PC-9 (cell line): ENCODE data around the gene NR6A1. TPM values are rescaled to one million over a fixed set of nuclear protein-coding genes. Genes with fewer than 3 reads are reported as not detected.

Source experiments
- BruUV-seq: library from RNA; stranded (reverse); fragments of 400-500 nt; replicated peaks from 2 replicates; lab custom pipeline; 2021; lab: Mats Ljungman, UMichigan
- CTCF ChIA-PET: fragments of 300-600 bp; sonication (Branson Sonifier 250); formaldehyde crosslinking; loops from one replicate; lab custom pipeline; 2022; ENCODE audit warnings: antibody characterized with exemption; lab: Charles Lee
- POLR2A ChIA-PET: fragments of 300-600 bp; sonication (Branson Sonifier 250); formaldehyde crosslinking; loops from one replicate; lab custom pipeline; 2022; ENCODE audit warnings: antibody characterized with exemption; ENCODE audit not compliant: unreplicated experiment; lab: Charles Lee
- DNase-seq, 2 experiments: peaks; one replicate each; pipeline versions ENCODE4 v3.0.0 to v3.0.0-alpha.2; 2015 to 2022; ENCODE audit warnings: mixed read lengths in 1 of 2
- H2AFZ ChIP-seq: fragments of 200-600 bp; sonication (generic); 2 replicates; pipeline ENCODE4 v1.8.1; 2017; ENCODE audit warnings: antibody characterized with exemption
- H3F3A ChIP-seq: fragments of 200-600 bp; sonication (generic); 2 replicates; pipeline ENCODE4 v1.8.1; 2017; ENCODE audit warnings: antibody characterized with exemption, mild to moderate bottlenecking, low read depth; ENCODE audit not compliant: insufficient read depth
- H3K27ac ChIP-seq: fragments of 200-600 bp; sonication (generic); 2 replicates; pipeline ENCODE4 v1.6.1; 2016; ENCODE audit warnings: mixed run types
- H3K27me3 ChIP-seq: fragments of 200-600 bp; sonication (generic); 2 replicates; pipeline ENCODE4 v1.6.1; 2016; ENCODE audit warnings: low read depth, mixed run types; ENCODE audit not compliant: insufficient read depth
- H3K36me3 ChIP-seq: fragments of 200-600 bp; sonication (generic); 2 replicates; pipeline ENCODE4 v1.6.1; 2016; ENCODE audit warnings: low read depth, mixed run types
- H3K4me1 ChIP-seq: fragments of 200-600 bp; sonication (generic); replicated peaks from 2 replicates; pipeline ENCODE4 v1.6.1; 2016; ENCODE audit warnings: mixed run types; ENCODE audit not compliant: insufficient read depth
- H3K4me2 ChIP-seq: fragments of 200-600 bp; sonication (generic); 2 replicates; pipeline ENCODE4 v1.6.1; 2017; ENCODE audit warnings: mixed run types
- H3K4me3 ChIP-seq: fragments of 200-600 bp; sonication (generic); 2 replicates; pipeline ENCODE4 v1.6.1; 2016; ENCODE audit warnings: mixed run types
- H3K79me2 ChIP-seq: fragments of 200-600 bp; sonication (generic); 2 replicates; pipeline ENCODE4 v1.6.1; 2017; ENCODE audit warnings: low read depth, mixed run types
- H3K9me2 ChIP-seq: fragments of 200-600 bp; sonication (generic); 2 replicates; pipeline ENCODE4 v1.8.1; 2017; ENCODE audit warnings: mild to moderate bottlenecking; ENCODE audit not compliant: insufficient read depth
- H3K9me3 ChIP-seq: fragments of 200-600 bp; sonication (generic); 2 replicates; pipeline ENCODE4 v1.8.1; 2016; ENCODE audit warnings: low read depth; ENCODE audit not compliant: insufficient read depth
- H4K20me1 ChIP-seq: fragments of 200-600 bp; sonication (generic); 2 replicates; pipeline ENCODE4 v1.8.1; 2017; ENCODE audit not compliant: insufficient read depth
- EZH2 ChIP-seq: fragments of 200-600 bp; sonication (generic); IDR thresholded peaks from 2 replicates; pipeline ENCODE4 v1.8.0; 2017; ENCODE audit warnings: antibody characterized with exemption, low read depth
- intact Hi-C: fragments of 100-400 bp; cut with micrococcal nuclease; formaldehyde crosslinking; loops from one replicate; pipeline ENCODE4 v1.10.0; 2022; ENCODE audit not compliant: unreplicated experiment
- total RNA-seq: library from RNA; stranded (reverse); gene quantifications from 2 replicates; pipeline ENCODE4 v1.2.3, GENCODE V29; 2021
- TF ChIP-seq, protein P1 (sequence below): fragments of 200-600 bp; sonication (generic); conservative IDR thresholded peaks from 2 replicates; pipeline ENCODE4 v1.6.1; 2017; ENCODE audit warnings: mixed run types, antibody characterized with exemption, mild to moderate bottlenecking, moderate library complexity

The NR6A1 gene
- total RNA-seq, 1 experiment from 2014 or later, result 13.0 TPM

DNA sequence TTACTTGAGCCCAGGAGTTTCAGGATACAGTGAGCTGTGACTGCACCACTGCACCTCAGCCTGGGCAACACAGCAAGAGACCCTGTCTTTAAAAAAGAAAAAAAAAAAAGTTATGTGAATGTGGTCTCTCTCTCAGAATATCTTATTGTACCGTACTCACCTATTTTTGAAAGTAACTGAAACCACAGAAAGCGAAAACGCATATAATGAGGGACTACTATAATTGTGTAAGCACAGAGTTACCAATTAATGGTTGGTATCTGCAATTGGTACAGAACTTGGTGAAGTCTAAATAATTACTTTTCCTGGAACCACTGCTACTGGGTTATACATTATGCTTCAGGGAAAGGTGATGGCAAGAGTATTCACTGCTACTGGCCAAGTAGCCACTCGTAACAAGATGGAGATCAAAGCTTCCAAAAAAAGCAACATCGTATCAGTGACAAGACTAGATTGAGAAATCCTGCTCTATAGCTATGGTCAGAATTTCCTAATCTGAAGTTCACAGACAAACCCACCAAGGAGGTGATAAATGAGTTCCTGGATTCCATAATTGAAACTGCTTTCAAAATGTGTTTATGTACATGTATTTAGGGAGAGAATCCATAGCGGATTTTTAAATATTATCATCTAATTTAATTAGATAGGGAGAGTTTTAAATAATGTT, 82.7 kb downstream of the NR6A1 start:
- Histone ChIP-seq H3K4me2 (no peak overlapping the region), H3K4me3 (no peak overlapping the region), H3K27ac (no peak overlapping the region), H2AFZ (no peak overlapping the region), H3K9me3 (no peaks in the 10 kb centered on the region), H3F3A (peaks cover 19% of the 10 kb centered on the region), H3K36me3 (no peaks in the 10 kb centered on the region; the same call in 1 of the 2 replicates), H3K9me2 (no peaks in the 10 kb centered on the region), H3K79me2 (peaks cover 33% of the 10 kb centered on the region), H3K4me1 (peaks cover 5% of the 10 kb centered on the region; the same call in 1 of the 2 replicates), H3K27me3 (no peaks in the 10 kb centered on the region), H4K20me1 (no peaks in the 10 kb centered on the region; the same call in 1 of the 2 replicates)
- ChIA-PET POLR2A (interaction anchor here (0.6 to 0.7 kb wide), 2 partner anchors 26 to 30 kb away, joined by 7 read pairs; no protein-coding TSS in a partner anchor), CTCF (no interaction called here)
- no TSS peak for BruUV-seq
- TF ChIP-seq, protein P1, sequence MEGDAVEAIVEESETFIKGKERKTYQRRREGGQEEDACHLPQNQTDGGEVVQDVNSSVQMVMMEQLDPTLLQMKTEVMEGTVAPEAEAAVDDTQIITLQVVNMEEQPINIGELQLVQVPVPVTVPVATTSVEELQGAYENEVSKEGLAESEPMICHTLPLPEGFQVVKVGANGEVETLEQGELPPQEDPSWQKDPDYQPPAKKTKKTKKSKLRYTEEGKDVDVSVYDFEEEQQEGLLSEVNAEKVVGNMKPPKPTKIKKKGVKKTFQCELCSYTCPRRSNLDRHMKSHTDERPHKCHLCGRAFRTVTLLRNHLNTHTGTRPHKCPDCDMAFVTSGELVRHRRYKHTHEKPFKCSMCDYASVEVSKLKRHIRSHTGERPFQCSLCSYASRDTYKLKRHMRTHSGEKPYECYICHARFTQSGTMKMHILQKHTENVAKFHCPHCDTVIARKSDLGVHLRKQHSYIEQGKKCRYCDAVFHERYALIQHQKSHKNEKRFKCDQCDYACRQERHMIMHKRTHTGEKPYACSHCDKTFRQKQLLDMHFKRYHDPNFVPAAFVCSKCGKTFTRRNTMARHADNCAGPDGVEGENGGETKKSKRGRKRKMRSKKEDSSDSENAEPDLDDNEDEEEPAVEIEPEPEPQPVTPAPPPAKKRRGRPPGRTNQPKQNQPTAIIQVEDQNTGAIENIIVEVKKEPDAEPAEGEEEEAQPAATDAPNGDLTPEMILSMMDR, result no peak
- no peak for TF ChIP-seq EZH2
- no peak for DNase-seq
- intact Hi-C loops, result no loop called here

DNA sequence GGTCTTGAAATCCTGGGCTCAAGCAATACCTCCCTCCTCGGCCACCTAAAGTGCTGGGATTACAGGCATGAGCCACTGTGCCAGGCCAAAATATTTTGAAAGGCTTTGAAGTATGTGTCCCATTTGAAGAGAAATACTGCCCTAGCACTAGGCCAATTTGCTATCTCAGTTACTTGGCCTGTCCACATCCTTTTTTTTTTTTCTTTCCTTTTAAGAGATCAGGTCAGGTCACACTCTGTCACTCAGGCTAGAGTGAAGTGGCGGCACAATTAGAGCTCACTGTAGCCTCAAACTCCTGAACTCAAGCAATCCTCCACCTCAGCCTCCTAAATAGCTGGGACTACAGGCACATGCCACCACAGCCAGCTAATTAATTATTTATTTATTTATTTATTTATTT, 84.2 kb downstream of the NR6A1 start:
- Histone ChIP-seq H3K4me1 (no peaks in the 10 kb centered on the region), H4K20me1 (no peaks in the 10 kb centered on the region; the same call in 1 of the 2 replicates), H3K27ac (no peak overlapping the region), H3F3A (peaks cover 19% of the 10 kb centered on the region), H3K36me3 (no peaks in the 10 kb centered on the region; the same call in 1 of the 2 replicates), H3K27me3 (no peaks in the 10 kb centered on the region), H3K4me3 (no peak overlapping the region), H3K79me2 (peaks cover 22% of the 10 kb centered on the region), H3K9me2 (no peaks in the 10 kb centered on the region), H2AFZ (no peak overlapping the region), H3K4me2 (no peak overlapping the region), H3K9me3 (no peaks in the 10 kb centered on the region)
- DNase-seq, result no peak
- intact Hi-C loops, result no loop called here
- POLR2A ChIA-PET, result interaction anchor here (0.6 kb wide), 1 partner anchor 29 kb away, joined by 14 read pairs; no protein-coding TSS in a partner anchor
- BruUV-seq, result no TSS peak
- CTCF ChIA-PET, result interaction anchor here (0.6 kb wide), 1 partner anchor 633 kb away, joined by 3 read pairs; no protein-coding TSS in a partner anchor
- TF ChIP-seq, protein P1, result no peak
- TF ChIP-seq EZH2, result no peak

DNA sequence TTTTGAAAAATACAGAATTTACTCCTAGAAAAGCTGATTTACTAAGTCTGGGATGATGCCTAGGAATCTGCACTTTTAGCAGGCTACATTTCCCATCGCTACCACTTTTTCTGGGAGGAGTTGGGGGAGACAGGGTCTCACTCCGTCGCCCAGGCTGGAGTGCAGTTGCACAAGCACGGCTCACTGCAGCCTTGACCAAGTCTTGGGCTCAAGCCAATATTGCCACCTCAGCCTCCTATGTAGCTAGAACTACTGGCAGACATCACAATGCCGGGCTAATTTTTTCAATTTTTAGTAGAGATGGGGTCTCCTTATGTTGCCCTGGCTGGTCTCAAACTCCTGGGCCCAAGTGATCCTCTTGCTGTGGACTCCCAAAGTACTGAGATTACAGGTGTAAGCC, 85.9 kb downstream of the NR6A1 start:
- intact Hi-C loops, result no loop called here
- no peaks in the 10 kb centered on the region for H3K9me3 ChIP-seq
- H3K27ac ChIP-seq, result no peak overlapping the region
- peaks cover 8% of the 10 kb centered on the region; the same call in 1 of the 2 replicates for H3K79me2 ChIP-seq
- no peaks in the 10 kb centered on the region; the same call in 1 of the 2 replicates for H3K36me3 ChIP-seq
- no peak overlapping the region for H2AFZ ChIP-seq
- H3K4me1 ChIP-seq, result no peaks in the 10 kb centered on the region
- no peak overlapping the region for H3K4me3 ChIP-seq
- no peak for DNase-seq
- H4K20me1 ChIP-seq, result no peaks in the 10 kb centered on the region; the same call in 1 of the 2 replicates
- BruUV-seq, result no TSS peak
- peaks cover 19% of the 10 kb centered on the region for H3F3A ChIP-seq
- POLR2A ChIA-PET, result no interaction called here
- no peaks in the 10 kb centered on the region for H3K9me2 ChIP-seq
- CTCF ChIA-PET, result no interaction called here
- no peak overlapping the region for H3K4me2 ChIP-seq
- no peaks in the 10 kb centered on the region for H3K27me3 ChIP-seq
- no peak for TF ChIP-seq EZH2
- TF ChIP-seq, protein P1, result no peak
